AG10803 (cell line): Measurements from ENCODE around the gene CRK.

Experiments
- DNase-seq: peaks from one replicate; pipeline ENCODE4 v3.0.0; 2010; ENCODE audit warnings: low read depth
- H3K4me3 ChIP-seq: 2 replicates; pipeline ENCODE4 v1.5.1; 2011; ENCODE audit warnings: mild to moderate bottlenecking, low read length, control low read depth
- TF ChIP-seq, protein P1 (sequence below): conservative IDR thresholded peaks from 2 replicates; pipeline ENCODE4 v1.5.1; 2011; ENCODE audit warnings: mild to moderate bottlenecking, low read length, control low read depth, inconsistent platforms

CRK gene

DNA sequence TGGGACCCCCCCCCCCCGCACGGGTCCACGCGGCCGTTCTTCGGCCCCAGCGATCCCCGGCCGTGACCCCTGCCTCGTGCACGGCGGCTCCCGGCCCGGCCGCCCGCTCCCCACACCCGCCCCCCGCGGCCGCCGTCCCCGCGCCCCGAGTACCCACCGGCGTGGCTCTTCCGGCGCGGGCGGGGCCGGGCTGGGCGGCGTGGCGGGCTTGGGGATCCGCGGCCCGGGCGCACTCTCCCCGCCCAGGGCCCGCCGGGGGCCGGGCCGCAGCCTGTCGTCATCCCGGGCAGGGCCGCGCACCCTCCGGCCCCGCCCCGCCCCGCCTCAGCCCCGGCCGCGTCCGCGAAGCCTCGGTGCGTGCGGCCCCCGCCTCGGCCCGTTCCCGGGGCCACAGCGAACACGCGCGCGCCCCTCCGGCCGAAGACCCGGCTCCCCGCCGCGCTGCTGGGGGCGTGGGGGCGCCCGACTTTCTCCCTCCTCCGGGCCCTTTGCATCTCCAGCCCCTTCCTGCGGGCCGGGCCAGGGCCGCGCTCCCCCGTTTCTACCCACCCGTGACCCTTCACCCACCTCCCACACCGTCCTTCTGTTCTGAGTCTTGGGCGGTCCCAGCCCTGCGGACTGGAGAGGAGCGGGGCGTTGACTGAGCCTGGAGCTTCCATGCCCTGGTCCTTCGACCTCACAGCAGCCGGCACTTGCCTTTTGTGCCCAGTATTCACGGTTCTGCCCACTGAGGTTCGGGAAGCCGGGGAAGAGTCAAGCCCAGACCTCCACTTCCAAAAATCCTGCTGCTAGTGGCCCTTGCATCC is 35.6 kb upstream of the CRK start:
- H3K4me3 ChIP-seq: peak overlapping the region; percentile 87
- TF ChIP-seq, protein P1, sequence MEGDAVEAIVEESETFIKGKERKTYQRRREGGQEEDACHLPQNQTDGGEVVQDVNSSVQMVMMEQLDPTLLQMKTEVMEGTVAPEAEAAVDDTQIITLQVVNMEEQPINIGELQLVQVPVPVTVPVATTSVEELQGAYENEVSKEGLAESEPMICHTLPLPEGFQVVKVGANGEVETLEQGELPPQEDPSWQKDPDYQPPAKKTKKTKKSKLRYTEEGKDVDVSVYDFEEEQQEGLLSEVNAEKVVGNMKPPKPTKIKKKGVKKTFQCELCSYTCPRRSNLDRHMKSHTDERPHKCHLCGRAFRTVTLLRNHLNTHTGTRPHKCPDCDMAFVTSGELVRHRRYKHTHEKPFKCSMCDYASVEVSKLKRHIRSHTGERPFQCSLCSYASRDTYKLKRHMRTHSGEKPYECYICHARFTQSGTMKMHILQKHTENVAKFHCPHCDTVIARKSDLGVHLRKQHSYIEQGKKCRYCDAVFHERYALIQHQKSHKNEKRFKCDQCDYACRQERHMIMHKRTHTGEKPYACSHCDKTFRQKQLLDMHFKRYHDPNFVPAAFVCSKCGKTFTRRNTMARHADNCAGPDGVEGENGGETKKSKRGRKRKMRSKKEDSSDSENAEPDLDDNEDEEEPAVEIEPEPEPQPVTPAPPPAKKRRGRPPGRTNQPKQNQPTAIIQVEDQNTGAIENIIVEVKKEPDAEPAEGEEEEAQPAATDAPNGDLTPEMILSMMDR: no peak
- peak; percentile 54 for DNase-seq

DNA sequence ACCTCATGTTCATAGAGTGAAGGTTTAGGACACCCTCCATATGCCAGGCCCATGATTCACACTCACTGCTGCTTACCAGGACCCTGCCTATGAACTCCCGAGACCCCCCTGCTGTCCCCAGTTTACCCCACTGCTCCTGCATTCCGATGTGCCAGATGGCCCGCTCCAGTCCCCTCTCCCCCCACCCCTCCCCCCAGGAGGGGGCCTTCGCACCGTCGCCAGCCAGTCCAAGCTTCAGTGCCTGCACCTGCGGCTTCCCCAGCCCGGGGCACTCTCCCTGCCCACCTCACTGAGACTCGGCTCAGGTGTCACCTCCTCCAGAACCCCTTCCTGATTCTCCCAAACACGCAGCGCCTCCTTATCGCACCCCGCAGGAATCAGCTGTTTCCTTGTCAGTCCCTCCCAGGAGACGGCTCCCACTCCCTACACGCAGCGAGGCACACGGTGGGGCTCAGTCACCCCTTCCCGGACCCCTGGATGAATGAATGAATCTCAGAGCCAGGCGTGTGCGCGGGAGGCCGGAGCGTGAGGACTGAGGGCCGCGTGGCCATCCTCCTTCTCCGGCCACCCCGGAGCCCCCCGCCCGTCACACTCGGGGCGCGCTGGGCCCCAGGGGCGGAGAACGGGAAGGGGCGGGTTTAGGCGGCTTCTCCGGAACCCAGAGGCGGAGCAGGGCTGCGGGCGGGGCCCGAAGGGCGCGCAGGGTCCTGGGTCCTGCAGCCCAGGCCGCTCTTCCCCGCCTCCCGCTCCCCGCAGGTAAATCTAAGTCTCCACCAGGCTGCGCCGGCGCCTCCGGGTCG is 34.8 kb upstream of the CRK start:
- TF ChIP-seq, protein P1: no peak
- peak; percentile 41 for DNase-seq
- peak overlapping the region; percentile 87 for H3K4me3 ChIP-seq

DNA sequence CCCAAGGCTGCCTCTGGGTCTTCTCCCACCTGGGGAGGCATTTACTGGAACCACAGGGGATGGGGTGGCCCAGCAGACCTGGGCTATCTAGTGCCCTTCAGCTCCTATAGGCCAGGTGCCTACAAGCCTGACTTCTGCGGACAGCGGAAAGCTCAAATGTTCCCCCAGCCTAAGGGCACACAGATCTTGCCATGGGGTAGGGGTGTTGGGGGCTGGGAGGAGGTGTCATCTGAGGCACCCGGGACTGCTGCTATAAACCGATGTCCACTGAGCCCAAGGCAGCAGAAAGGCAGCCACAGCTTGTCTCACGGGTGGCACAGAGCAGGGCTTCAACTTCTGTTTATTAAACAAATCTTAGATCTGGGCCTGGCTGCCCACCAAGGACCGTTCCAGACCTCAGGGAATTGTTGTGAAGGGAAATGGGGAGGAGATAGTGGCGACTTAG is 32.8 kb upstream of the CRK start:
- no peak for DNase-seq
- peak overlapping the region; percentile 69 for H3K4me3 ChIP-seq
- TF ChIP-seq, protein P1: no peak

DNA sequence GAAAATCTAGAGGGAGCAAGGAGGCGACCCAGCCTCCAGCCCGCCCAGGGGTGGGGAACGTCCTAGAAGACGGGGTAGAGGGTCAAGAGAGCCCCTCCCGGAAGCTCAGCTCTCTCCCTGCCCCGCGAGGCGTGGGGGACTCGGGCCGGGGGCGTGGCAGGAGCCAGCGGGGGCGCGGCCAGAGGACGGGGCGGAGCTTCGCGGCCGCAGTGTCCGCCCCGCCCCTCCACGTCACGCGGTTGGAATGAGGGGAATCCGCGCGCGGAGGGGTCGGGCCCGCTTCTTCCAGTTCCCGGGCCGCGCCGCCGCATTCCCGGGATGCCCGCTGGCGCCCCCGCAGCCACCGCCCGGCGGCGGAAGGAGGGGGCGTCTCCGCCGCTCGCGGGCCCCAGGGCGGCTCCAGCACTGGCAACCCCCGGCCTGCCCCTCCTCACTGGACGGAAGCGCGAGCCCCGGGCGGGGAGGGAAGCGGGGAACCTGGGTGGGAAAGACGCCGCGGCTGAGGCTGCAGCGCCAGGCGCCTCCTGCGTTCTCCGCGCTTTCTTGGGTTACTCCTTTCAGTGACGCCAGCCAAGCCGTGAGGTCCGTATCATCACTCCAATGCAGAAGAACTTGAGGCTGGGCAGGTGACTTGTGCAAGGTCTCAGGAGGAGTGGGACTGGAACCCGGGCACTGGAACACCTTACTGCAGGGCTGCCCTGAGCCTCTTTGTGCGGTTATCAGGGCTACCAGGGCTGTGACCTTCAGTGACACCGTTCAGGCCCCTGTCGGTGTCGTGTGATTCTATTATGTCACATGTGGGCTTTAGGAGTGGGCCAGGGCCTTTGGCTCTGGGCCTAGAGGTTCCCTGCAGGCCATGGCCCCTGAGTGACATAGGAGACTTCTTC is 32.1 kb upstream of the CRK start:
- TF ChIP-seq, protein P1: no peak
- DNase-seq: peak; percentile 90
- peak overlapping the region; percentile 69 for H3K4me3 ChIP-seq

DNA sequence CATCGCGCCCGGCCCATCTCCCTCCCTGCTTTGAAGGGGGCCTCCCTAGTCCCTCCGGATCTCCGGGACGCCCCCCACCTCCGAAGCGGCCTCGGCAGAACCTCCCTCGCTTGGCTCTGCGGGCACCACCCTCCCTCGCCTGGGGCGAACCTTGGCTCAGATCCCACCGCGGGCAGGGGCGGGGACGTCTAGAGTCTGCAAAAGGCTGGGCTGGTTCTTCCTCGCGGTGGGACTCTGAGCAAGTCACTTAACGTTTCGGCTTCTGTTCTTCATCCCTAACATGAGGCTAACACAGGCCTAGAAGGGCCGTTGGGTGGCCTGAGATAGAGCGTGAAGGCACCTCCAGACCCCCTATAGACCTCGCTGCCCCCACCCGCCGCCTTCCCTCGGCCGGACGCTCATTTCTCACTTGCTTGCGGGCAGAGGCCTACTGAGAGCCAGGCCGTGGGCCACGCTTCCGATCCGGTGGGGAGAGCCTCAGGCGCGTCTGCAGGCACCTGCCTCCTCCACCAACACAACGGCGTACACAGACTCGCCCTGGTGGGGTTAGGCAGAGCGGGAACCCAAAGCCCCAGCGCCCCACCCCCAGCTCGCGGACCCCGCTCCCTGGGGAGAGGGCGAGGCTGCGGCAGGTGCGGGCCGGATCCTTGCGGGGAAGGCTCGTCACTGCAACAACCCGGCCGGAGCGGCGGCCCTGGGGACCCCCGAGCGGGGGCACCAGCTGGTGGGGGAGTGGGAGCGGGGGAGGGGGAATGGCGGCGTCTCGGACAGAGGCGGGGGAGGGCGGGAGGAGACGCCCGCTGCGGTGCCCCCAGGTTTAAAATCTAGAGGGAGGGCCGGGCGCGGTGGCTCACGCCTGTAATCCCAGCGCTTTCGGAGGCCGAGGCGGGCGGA is 31.0 kb upstream of the CRK start:
- TF ChIP-seq, protein P1: no peak
- H3K4me3 ChIP-seq: peak overlapping the region; percentile 53
- DNase-seq: peak; percentile 81
